ENCODE data around the gene CPN1.

GRCh38 chr10:100009793-100010676, 71.6 kb downstream of the CPN1 start, which contains the start of gene DNMBP:
- TF ChIP-seq CTCF (IDR thresholded peaks at IDR 0.05) (peak; percentile 41 to 77 (median 63)), POLR2A (IDR thresholded peaks at IDR 0.05) (peak in 1 of 2 donors; percentile 43)
